Right atrium auricular region (tissue), 2 donors: ENCODE measurements around the gene ALDOC. TPM values are rescaled to one million over a fixed set of nuclear protein-coding genes. Genes with fewer than 3 reads are reported as not detected.

Experiments used
- DNase-seq: peaks from one replicate; pipeline ENCODE4 v3.0.0-alpha.2; 2019; ENCODE audit warnings: low spot score
- H3K27ac ChIP-seq, 2 donors: fragments of 200-600 bp; sonication (generic); 1 replicate in 1 of 2; 2 replicates in 1 of 2; pipeline ENCODE4 v1.5.1; 2016 to 2019
- H3K27me3 ChIP-seq, 2 donors: fragments of 200-600 bp; sonication (generic); one replicate each; pipeline versions ENCODE4 v1.5.1 to v1.6.0; 2017 to 2019
- H3K36me3 ChIP-seq: fragments of 200-600 bp; sonication (generic); one replicate; pipeline ENCODE4 v1.5.1; 2016
- H3K4me1 ChIP-seq, 2 donors: fragments of 200-600 bp; sonication (generic); one replicate each; pipeline versions ENCODE4 v1.5.1 to v1.6.0; 2017 to 2019
- H3K4me3 ChIP-seq, 2 donors: fragments of 200-600 bp; sonication (generic); 1 replicate in 1 of 2; 2 replicates in 1 of 2; pipeline ENCODE4 v1.5.1; 2017 to 2019; ENCODE audit warnings: mild to moderate bottlenecking in 1 of 2, moderate library complexity in 1 of 2
- H3K9me3 ChIP-seq, 2 donors: fragments of 200-600 bp; sonication (generic); one replicate each; pipeline ENCODE4 v1.5.1; 2019
- total RNA-seq, 2 donors: library from RNA; depleted of rRNA; stranded (reverse); fragments of >200 nt; gene quantifications; one replicate each; pipeline ENCODE4 v1.1.0, GENCODE V29; 2016
- TF ChIP-seq, protein P1 (sequence below), 2 donors: fragments of 200-600 bp; sonication (generic); IDR thresholded peaks; one replicate each; pipeline ENCODE4 v1.5.1; 2019; ENCODE audit warnings: antibody characterized with exemption in 2 of 2

Gene ALDOC
- total RNA-seq, 2 donors from 2014 or later: 355 to 363 TPM

GRCh38 chr17:28530250-28530649, 46.4 kb downstream of the ALDOC start:
- TF ChIP-seq, protein P1, sequence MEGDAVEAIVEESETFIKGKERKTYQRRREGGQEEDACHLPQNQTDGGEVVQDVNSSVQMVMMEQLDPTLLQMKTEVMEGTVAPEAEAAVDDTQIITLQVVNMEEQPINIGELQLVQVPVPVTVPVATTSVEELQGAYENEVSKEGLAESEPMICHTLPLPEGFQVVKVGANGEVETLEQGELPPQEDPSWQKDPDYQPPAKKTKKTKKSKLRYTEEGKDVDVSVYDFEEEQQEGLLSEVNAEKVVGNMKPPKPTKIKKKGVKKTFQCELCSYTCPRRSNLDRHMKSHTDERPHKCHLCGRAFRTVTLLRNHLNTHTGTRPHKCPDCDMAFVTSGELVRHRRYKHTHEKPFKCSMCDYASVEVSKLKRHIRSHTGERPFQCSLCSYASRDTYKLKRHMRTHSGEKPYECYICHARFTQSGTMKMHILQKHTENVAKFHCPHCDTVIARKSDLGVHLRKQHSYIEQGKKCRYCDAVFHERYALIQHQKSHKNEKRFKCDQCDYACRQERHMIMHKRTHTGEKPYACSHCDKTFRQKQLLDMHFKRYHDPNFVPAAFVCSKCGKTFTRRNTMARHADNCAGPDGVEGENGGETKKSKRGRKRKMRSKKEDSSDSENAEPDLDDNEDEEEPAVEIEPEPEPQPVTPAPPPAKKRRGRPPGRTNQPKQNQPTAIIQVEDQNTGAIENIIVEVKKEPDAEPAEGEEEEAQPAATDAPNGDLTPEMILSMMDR (IDR thresholded peaks at IDR 0.05): no peak
- Histone ChIP-seq H3K36me3 (no peaks in the 10 kb centered on the region), H3K9me3 (no peaks in the 10 kb centered on the region), H3K27ac (no peak overlapping the region), H3K4me3 (no peak overlapping the region), H3K27me3 (no peaks in the 10 kb centered on the region), H3K4me1 (no peaks in the 10 kb centered on the region)
- DNase-seq: no peak

DNA sequence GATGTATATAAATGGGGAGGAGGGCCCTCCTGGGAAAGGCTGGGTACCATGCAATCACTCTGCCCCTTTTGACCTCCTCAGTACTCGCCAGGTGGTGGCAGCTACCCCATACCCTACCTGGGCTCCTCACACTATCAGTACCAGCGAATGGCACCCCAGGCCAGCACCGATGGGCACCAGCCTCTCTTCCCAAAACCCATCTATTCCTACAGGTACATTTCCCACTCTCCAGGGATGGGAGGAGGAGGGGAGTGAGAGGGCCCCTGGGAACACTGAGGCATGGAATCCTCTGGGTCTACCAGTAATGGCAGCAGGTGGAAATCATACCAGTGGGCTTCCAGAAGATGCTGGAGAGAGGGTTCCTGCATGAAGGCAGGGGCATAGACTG, 47.7 kb downstream of the ALDOC start:
- Histone ChIP-seq H3K4me3 (no peak overlapping the region), H3K27me3 (no peaks in the 10 kb centered on the region), H3K36me3 (no peaks in the 10 kb centered on the region), H3K9me3 (no peaks in the 10 kb centered on the region), H3K27ac (no peak overlapping the region), H3K4me1 (no peaks in the 10 kb centered on the region)
- DNase-seq: no peak
- TF ChIP-seq, protein P1 (IDR thresholded peaks at IDR 0.05): no peak

GRCh38 chr17:28528327-28529012, 48.2 kb downstream of the ALDOC start:
- DNase-seq: no peak
- TF ChIP-seq, protein P1 (IDR thresholded peaks at IDR 0.05): no peak
- H3K4me1 ChIP-seq: no peaks in the 10 kb centered on the region
- no peak overlapping the region for H3K27ac ChIP-seq
- no peaks in the 10 kb centered on the region for H3K9me3 ChIP-seq
- no peaks in the 10 kb centered on the region for H3K36me3 ChIP-seq
- H3K4me3 ChIP-seq: no peak overlapping the region
- no peaks in the 10 kb centered on the region for H3K27me3 ChIP-seq

- H3K4me3 ChIP-seq: no peak overlapping the region
- DNase-seq: no peak
- no peak overlapping the region for H3K27ac ChIP-seq
- H3K4me1 ChIP-seq: no peaks in the 10 kb centered on the region
- H3K36me3 ChIP-seq: no peaks in the 10 kb centered on the region
- H3K9me3 ChIP-seq: no peaks in the 10 kb centered on the region
- TF ChIP-seq, protein P1 (IDR thresholded peaks at IDR 0.05): no peak
- no peaks in the 10 kb centered on the region for H3K27me3 ChIP-seq
Measured at GRCh38 chr17:28527859-28528258, 48.8 kb downstream of the ALDOC start.

DNA sequence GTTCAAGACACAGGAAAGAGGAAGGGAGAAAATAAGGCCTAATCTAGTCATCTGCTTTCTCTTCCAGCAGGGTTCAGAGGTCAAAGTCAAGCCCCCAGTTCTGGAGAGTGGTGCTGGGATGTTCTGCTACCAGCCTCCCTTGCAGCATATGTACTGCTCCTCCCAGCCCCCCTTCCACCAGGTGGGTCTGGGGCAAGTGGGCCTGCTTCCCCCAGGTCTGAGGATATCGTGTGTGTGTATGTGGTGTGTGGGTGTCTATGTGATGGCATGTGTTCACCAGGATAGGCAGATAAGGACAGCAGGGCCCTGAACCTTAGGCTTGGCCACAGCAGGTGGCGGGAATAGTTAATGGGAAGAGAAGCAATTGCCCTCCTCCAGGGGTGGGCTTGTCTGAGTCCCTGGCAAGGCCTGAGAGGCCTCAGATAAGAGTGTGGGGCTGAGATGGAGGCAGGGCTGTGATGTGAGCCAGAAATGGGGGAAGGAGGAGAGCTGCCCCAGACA, 49.5 kb downstream of the ALDOC start:
- Histone ChIP-seq H3K27ac (no peak overlapping the region), H3K27me3 (no peaks in the 10 kb centered on the region), H3K36me3 (no peaks in the 10 kb centered on the region), H3K9me3 (no peaks in the 10 kb centered on the region), H3K4me1 (no peaks in the 10 kb centered on the region), H3K4me3 (no peak overlapping the region)
- DNase-seq: no peak
- TF ChIP-seq, protein P1 (IDR thresholded peaks at IDR 0.05): no peak

DNA sequence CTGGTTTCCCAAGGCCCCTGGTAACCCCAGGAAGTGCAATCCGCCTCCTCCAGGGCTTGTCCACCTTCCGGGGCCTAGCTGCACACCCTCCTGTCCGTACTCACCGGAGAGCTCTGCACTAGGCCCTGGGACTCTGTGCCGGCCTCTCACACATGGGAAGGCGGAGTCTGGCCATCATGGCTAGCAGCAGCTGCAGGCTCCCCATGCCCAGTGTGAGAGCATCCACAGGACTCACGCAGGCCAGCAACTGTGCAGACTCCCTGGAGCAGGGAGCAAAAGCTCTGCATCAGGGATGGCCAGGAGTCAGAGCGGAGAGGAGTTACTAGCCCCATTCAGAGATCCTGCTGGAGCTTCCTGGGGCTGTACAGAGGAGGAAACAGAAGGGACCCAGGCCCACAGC, 50.3 kb downstream of the ALDOC start:
- Histone ChIP-seq H3K27ac (no peak overlapping the region), H3K27me3 (no peaks in the 10 kb centered on the region), H3K4me3 (no peak overlapping the region), H3K9me3 (no peaks in the 10 kb centered on the region), H3K36me3 (no peaks in the 10 kb centered on the region), H3K4me1 (no peaks in the 10 kb centered on the region)
- no peak for DNase-seq
- TF ChIP-seq, protein P1 (IDR thresholded peaks at IDR 0.05): no peak
